ENCODE results near the gene COL1A1.

The COL1A1 gene

GRCh38 chr17:50149091-50149416 lies 52.4 kb downstream of the COL1A1 start:
- Histone ChIP-seq H3K36me3 (ENCODE audit: control insufficient read depth in 1 of 2, insufficient read depth in 2 of 2, low read length in 2 of 2) (peaks cover 8 to 10% of the 10 kb centered on the region in 2 donors), H3K27ac (ENCODE audit: low read length) (no peak overlapping the region), H3K9me3 (ENCODE audit: control insufficient read depth in 1 of 2, low read length in 2 of 2) (no peaks in the 10 kb centered on the region), H3K4me1 (ENCODE audit: control insufficient read depth in 1 of 2, insufficient read depth in 2 of 2, low read length in 2 of 2) (peaks cover 23 to 61% of the 10 kb centered on the region in 2 donors), H3K4me3 (ENCODE audit: low read depth in 1 of 2, low read length in 2 of 2) (peak overlapping the region; percentile 44 to 82), H3K27me3 (ENCODE audit: low read depth, low read length) (no peaks in the 10 kb centered on the region)

GRCh38 chr17:50148226-50149090 lies 53.0 kb downstream of the COL1A1 start:
- Histone ChIP-seq H3K4me1 (ENCODE audit: control insufficient read depth in 1 of 2, insufficient read depth in 2 of 2, low read length in 2 of 2) (peaks cover 20 to 55% of the 10 kb centered on the region in 2 donors), H3K9me3 (ENCODE audit: control insufficient read depth in 1 of 2, low read length in 2 of 2) (no peaks in the 10 kb centered on the region), H3K27ac (ENCODE audit: low read length) (peak overlapping the region; percentile 81), H3K27me3 (ENCODE audit: low read depth, low read length) (no peaks in the 10 kb centered on the region), H3K4me3 (ENCODE audit: low read depth in 1 of 2, low read length in 2 of 2) (peak overlapping the region; percentile 79 to 82), H3K36me3 (ENCODE audit: control insufficient read depth in 1 of 2, insufficient read depth in 2 of 2, low read length in 2 of 2) (peaks cover 14 to 16% of the 10 kb centered on the region in 2 donors)

- H3K9me3 ChIP-seq (ENCODE audit: control insufficient read depth in 1 of 2, low read length in 2 of 2), result no peaks in the 10 kb centered on the region
- H3K27ac ChIP-seq (ENCODE audit: low read length), result peak overlapping the region; percentile 81
- peaks cover 20 to 49% of the 10 kb centered on the region in 2 donors for H3K4me1 ChIP-seq (ENCODE audit: control insufficient read depth in 1 of 2, insufficient read depth in 2 of 2, low read length in 2 of 2)
- peaks cover 18 to 22% of the 10 kb centered on the region in 2 donors for H3K36me3 ChIP-seq (ENCODE audit: control insufficient read depth in 1 of 2, insufficient read depth in 2 of 2, low read length in 2 of 2)
- H3K27me3 ChIP-seq (ENCODE audit: low read depth, low read length), result no peaks in the 10 kb centered on the region
- peak overlapping the region; percentile 79 to 82 for H3K4me3 ChIP-seq (ENCODE audit: low read depth in 1 of 2, low read length in 2 of 2)
Observed at GRCh38 chr17:50147841-50148225, 53.6 kb downstream of the COL1A1 start.

- H3K36me3 ChIP-seq (ENCODE audit: control insufficient read depth in 1 of 2, insufficient read depth in 2 of 2, low read length in 2 of 2), result peaks cover 25 to 30% of the 10 kb centered on the region in 2 donors
- H3K9me3 ChIP-seq (ENCODE audit: control insufficient read depth in 1 of 2, low read length in 2 of 2), result no peaks in the 10 kb centered on the region
- peaks cover 15 to 42% of the 10 kb centered on the region in 2 donors for H3K4me1 ChIP-seq (ENCODE audit: control insufficient read depth in 1 of 2, insufficient read depth in 2 of 2, low read length in 2 of 2)
- peak overlapping the region; percentile 79 to 82 for H3K4me3 ChIP-seq (ENCODE audit: low read depth in 1 of 2, low read length in 2 of 2)
- no peaks in the 10 kb centered on the region for H3K27me3 ChIP-seq (ENCODE audit: low read depth, low read length)
- H3K27ac ChIP-seq (ENCODE audit: low read length), result peak overlapping the region; percentile 81
Observed at GRCh38 chr17:50146927-50147665, 54.3 kb downstream of the COL1A1 start.

- H3K4me1 ChIP-seq (ENCODE audit: control insufficient read depth in 1 of 2, insufficient read depth in 2 of 2, low read length in 2 of 2), result peaks cover 13 to 38% of the 10 kb centered on the region in 2 donors
Observed at GRCh38 chr17:50146230-50146926, 55.1 kb downstream of the COL1A1 start.

GRCh38 chr17:50145532-50146229 lies 55.8 kb downstream of the COL1A1 start:
- H3K27ac ChIP-seq (ENCODE audit: low read length), result no peak overlapping the region
- H3K36me3 ChIP-seq (ENCODE audit: control insufficient read depth in 1 of 2, insufficient read depth in 2 of 2, low read length in 2 of 2), result peaks cover 36 to 43% of the 10 kb centered on the region in 2 donors
- peaks cover 12 to 41% of the 10 kb centered on the region in 2 donors for H3K4me1 ChIP-seq (ENCODE audit: control insufficient read depth in 1 of 2, insufficient read depth in 2 of 2, low read length in 2 of 2)

More at GRCh38 chr17:50146230-50146926, 55.1 kb downstream of the COL1A1 start:
- Histone ChIP-seq H3K4me3 (ENCODE audit: low read depth in 1 of 2, low read length in 2 of 2) (peak overlapping the region; percentile 79 to 82), H3K36me3 (ENCODE audit: control insufficient read depth in 1 of 2, insufficient read depth in 2 of 2, low read length in 2 of 2) (peaks cover 30 to 36% of the 10 kb centered on the region in 2 donors), H3K27ac (ENCODE audit: low read length) (peak overlapping the region; percentile 81), H3K9me3 (ENCODE audit: control insufficient read depth in 1 of 2, low read length in 2 of 2) (no peaks in the 10 kb centered on the region), H3K27me3 (ENCODE audit: low read depth, low read length) (no peaks in the 10 kb centered on the region)

GRCh38 chr17:50144845-50145531 lies 56.4 kb downstream of the COL1A1 start:
- Histone ChIP-seq H3K4me1 (ENCODE audit: control insufficient read depth in 1 of 2, insufficient read depth in 2 of 2, low read length in 2 of 2) (peaks cover 15 to 47% of the 10 kb centered on the region in 2 donors), H3K36me3 (ENCODE audit: control insufficient read depth in 1 of 2, insufficient read depth in 2 of 2, low read length in 2 of 2) (peaks cover 38 to 50% of the 10 kb centered on the region in 2 donors), H3K4me3 (ENCODE audit: low read depth in 1 of 2, low read length in 2 of 2) (no peak overlapping the region), H3K27ac (ENCODE audit: low read length) (no peak overlapping the region), H3K27me3 (ENCODE audit: low read depth, low read length) (no peaks in the 10 kb centered on the region), H3K9me3 (ENCODE audit: control insufficient read depth in 1 of 2, low read length in 2 of 2) (no peaks in the 10 kb centered on the region)

More at GRCh38 chr17:50145532-50146229, 55.8 kb downstream of the COL1A1 start:
- Histone ChIP-seq H3K27me3 (ENCODE audit: low read depth, low read length) (no peaks in the 10 kb centered on the region), H3K4me3 (ENCODE audit: low read depth in 1 of 2, low read length in 2 of 2) (peak overlapping the region in 1 of 2 donors; percentile 82), H3K9me3 (ENCODE audit: control insufficient read depth in 1 of 2, low read length in 2 of 2) (no peaks in the 10 kb centered on the region)

- Histone ChIP-seq H3K36me3 (ENCODE audit: control insufficient read depth in 1 of 2, insufficient read depth in 2 of 2, low read length in 2 of 2) (peaks cover 42 to 53% of the 10 kb centered on the region in 2 donors), H3K4me1 (ENCODE audit: control insufficient read depth in 1 of 2, insufficient read depth in 2 of 2, low read length in 2 of 2) (peaks cover 15 to 46% of the 10 kb centered on the region in 2 donors)
Observed at GRCh38 chr17:50144355-50144754, 57.1 kb downstream of the COL1A1 start.

GRCh38 chr17:50143461-50144176 lies 57.8 kb downstream of the COL1A1 start:
- Histone ChIP-seq H3K4me1 (ENCODE audit: control insufficient read depth in 1 of 2, insufficient read depth in 2 of 2, low read length in 2 of 2) (peaks cover 15 to 43% of the 10 kb centered on the region in 2 donors), H3K36me3 (ENCODE audit: control insufficient read depth in 1 of 2, insufficient read depth in 2 of 2, low read length in 2 of 2) (peaks cover 49 to 61% of the 10 kb centered on the region in 2 donors), H3K4me3 (ENCODE audit: low read depth in 1 of 2, low read length in 2 of 2) (no peak overlapping the region), H3K27me3 (ENCODE audit: low read depth, low read length) (no peaks in the 10 kb centered on the region), H3K9me3 (ENCODE audit: control insufficient read depth in 1 of 2, low read length in 2 of 2) (no peaks in the 10 kb centered on the region), H3K27ac (ENCODE audit: low read length) (no peak overlapping the region)

More at GRCh38 chr17:50144355-50144754, 57.1 kb downstream of the COL1A1 start:
- H3K27ac ChIP-seq (ENCODE audit: low read length), result no peak overlapping the region
- H3K4me3 ChIP-seq (ENCODE audit: low read depth in 1 of 2, low read length in 2 of 2), result no peak overlapping the region
- H3K27me3 ChIP-seq (ENCODE audit: low read depth, low read length), result no peaks in the 10 kb centered on the region
- no peaks in the 10 kb centered on the region for H3K9me3 ChIP-seq (ENCODE audit: control insufficient read depth in 1 of 2, low read length in 2 of 2)

- H3K9me3 ChIP-seq (ENCODE audit: control insufficient read depth in 1 of 2, low read length in 2 of 2), result no peaks in the 10 kb centered on the region
- H3K27me3 ChIP-seq (ENCODE audit: low read depth, low read length), result no peaks in the 10 kb centered on the region
- peaks cover 13 to 26% of the 10 kb centered on the region in 2 donors for H3K4me1 ChIP-seq (ENCODE audit: control insufficient read depth in 1 of 2, insufficient read depth in 2 of 2, low read length in 2 of 2)
- peaks cover 68 to 79% of the 10 kb centered on the region in 2 donors for H3K36me3 ChIP-seq (ENCODE audit: control insufficient read depth in 1 of 2, insufficient read depth in 2 of 2, low read length in 2 of 2)
- no peak overlapping the region for H3K27ac ChIP-seq (ENCODE audit: low read length)
- no peak overlapping the region for H3K4me3 ChIP-seq (ENCODE audit: low read depth in 1 of 2, low read length in 2 of 2)
Observed at GRCh38 chr17:50141745-50142110, 59.7 kb downstream of the COL1A1 start.
